ENCODE measurements around the gene ASAP2. TPM values are rescaled to one million over a fixed set of nuclear protein-coding genes. Genes with fewer than 3 reads are reported as not detected.

ASAP2 gene
- total and polyA plus RNA-seq, 9 of the 15 experiments (the other 6 are each of a cell fraction or from before 2014, with no cell fraction given), result 0.06 to 4.3 (median 3.1) TPM

DNA sequence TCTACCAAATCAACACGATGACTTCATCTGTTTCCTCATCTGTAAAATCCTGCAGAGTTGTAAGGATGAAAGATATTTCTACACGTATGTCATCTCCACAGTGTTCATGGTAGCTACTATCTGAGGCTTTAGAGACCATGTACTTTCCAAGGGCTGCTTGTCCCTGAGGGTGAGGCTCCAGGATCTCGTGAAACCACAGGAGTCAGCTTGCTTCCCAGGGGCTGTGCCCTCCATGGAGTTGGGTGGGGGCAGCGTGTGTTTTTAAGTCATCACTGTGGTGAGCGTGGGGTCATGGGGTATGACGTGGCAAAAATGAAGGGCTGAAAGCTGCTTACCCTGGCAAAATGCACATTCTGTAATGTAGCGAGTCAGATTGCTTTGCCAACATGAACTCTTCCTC is 81.6 kb downstream of the ASAP2 start:
- TF ChIP-seq MAFG (tag; conservative IDR thresholded peaks at IDR 0.05) (peak; percentile 72), SMAD1 (IDR thresholded peaks at IDR 0.05; ENCODE audit: low read depth, low read length, partially characterized antibody) (no peak), RFX1 (IDR thresholded peaks at IDR 0.05) (no peak), C11orf30 (IDR thresholded peaks at IDR 0.05; ENCODE audit: low read depth) (peak; percentile 23; the same call in 1 of the 2 replicates), ZNF316 (IDR thresholded peaks at IDR 0.05) (peak; percentile 62), NFE2 (IDR thresholded peaks at IDR 0.05; ENCODE audit: low read depth) (peak; percentile 56; the same call in 1 of the 2 replicates)
- H3K9ac ChIP-seq (ENCODE audit: insufficient read depth in 1 of 2, low read depth in 2 of 2, low read length in 2 of 2), result no peak overlapping the region
- H3K4me2 ChIP-seq (ENCODE audit: insufficient read depth, low read length), result no peak overlapping the region
- H3K9me3 ChIP-seq (replicated peaks; ENCODE audit: control insufficient read depth, insufficient read depth, low read depth, low read length), result no peaks in the 10 kb centered on the region
- intact Hi-C loops (cut with micrococcal nuclease) (no loop called here), in situ Hi-C loops (cut with MboI) (no loop called here)
- peaks cover 0 to 4% of the 10 kb centered on the region in 2 experiments; a peak in 2 of 5 replicates for H3K4me1 ChIP-seq (replicated peaks in 1 of 2; ENCODE audit: control insufficient read depth in 2 of 2, insufficient read depth in 2 of 2, low read length in 2 of 2)
- FAIRE-seq, result no peak
- WGBS (ENCODE audit: insufficient coverage, low coverage, missing lambda C conversion rate), result 9% methylated on average over 7 of the region's 7 CpGs
- POLR2A ChIA-PET, result interaction anchor here (0.6 to 1.8 kb wide), 4 partner anchors 9 to 1590 kb away, joined by 3 to 4 read pairs (median 3); no protein-coding TSS in a partner anchor
- no peak for DNase-seq (ENCODE audit: extremely low read depth in 1 of 4, low spot score in 3 of 4)
- no peak overlapping the region for H3K27ac ChIP-seq (ENCODE audit: extremely low read depth, low read depth, low read length)
- no TSS peak for BruUV-seq (replicated peaks)
- ATAC-seq, result no peak; the same call in 2 of the 3 replicates
- CTCF ChIA-PET (ENCODE audit: low intra/inter-chr PET ratio), result no interaction called here
- 0 out of 2 replicates have a peak, but pooled peaks cover 3% of the 10 kb centered on the region for H4K20me1 ChIP-seq (replicated peaks; ENCODE audit: control insufficient read depth, insufficient read depth, low read length)
- no peak overlapping the region for H2AFZ ChIP-seq (ENCODE audit: low read depth, low read length)
- H3K36me3 ChIP-seq (ENCODE audit: control insufficient read depth, insufficient read depth, low read length), result no peaks in the 10 kb centered on the region
- H3K79me2 ChIP-seq (ENCODE audit: control insufficient read depth, insufficient read depth, low read length), result no peaks in the 10 kb centered on the region
- H3K27me3 ChIP-seq (ENCODE audit: control insufficient read depth in 2 of 2, insufficient read depth in 2 of 2, low read length in 2 of 2), result peaks cover 13 to 54% of the 10 kb centered on the region in 2 experiments
- no peaks in the 10 kb centered on the region for H3K9me1 ChIP-seq (ENCODE audit: control insufficient read depth, insufficient read depth, low read length)
- H3K4me3 ChIP-seq, result no peak overlapping the region
